H9 (cell line): ENCODE results near the gene ZNHIT3. TPM values are rescaled to one million over a fixed set of nuclear protein-coding genes. Genes with fewer than 3 reads are reported as not detected.

ENCODE experiments used
- DNase-seq: peaks from one replicate; pipeline ENCODE4 v3.0.0-alpha.2; 2017
- H2AFZ ChIP-seq: one replicate; pipeline ENCODE4 v1.6.1; 2013; ENCODE audit warnings: mild to moderate bottlenecking, low read length, control low read depth, moderate library complexity
- H2AK5ac ChIP-seq: 2 replicates; pipeline ENCODE4 v1.6.1; 2013; ENCODE audit warnings: low read length, control low read depth, mixed read lengths; ENCODE audit not compliant: insufficient read length
- H2BK120ac ChIP-seq: one replicate; pipeline ENCODE4 v1.6.1; 2013; ENCODE audit warnings: low read depth, mild to moderate bottlenecking, low read length, control low read depth, inconsistent platforms; ENCODE audit not compliant: poor library complexity, severe bottlenecking
- H2BK12ac ChIP-seq: 2 replicates; pipeline ENCODE4 v1.6.1; 2013; ENCODE audit warnings: low read length, control low read depth, mixed read lengths, low read depth; ENCODE audit not compliant: insufficient read length
- H2BK15ac ChIP-seq: 2 replicates; pipeline ENCODE4 v1.6.1; 2013; ENCODE audit warnings: low read depth, low read length, control low read depth
- H2BK20ac ChIP-seq: one replicate; pipeline ENCODE4 v1.6.1; 2013; ENCODE audit warnings: low read depth, mild to moderate bottlenecking, low read length, control low read depth, inconsistent platforms; ENCODE audit not compliant: poor library complexity, severe bottlenecking
- H2BK5ac ChIP-seq: 2 replicates; pipeline ENCODE4 v1.6.1; 2013; ENCODE audit warnings: low read length, control low read depth, mixed read lengths; ENCODE audit not compliant: insufficient read length
- H3K14ac ChIP-seq: 2 replicates; pipeline ENCODE4 v1.6.1; 2013; ENCODE audit warnings: low read length, control low read depth; ENCODE audit not compliant: insufficient read depth
- H3K18ac ChIP-seq: 2 replicates; pipeline ENCODE4 v1.6.1; 2013; ENCODE audit warnings: low read depth, mild to moderate bottlenecking, mixed read lengths, low read length, control low read depth; ENCODE audit not compliant: insufficient read length
- H3K23ac ChIP-seq: 2 replicates; pipeline ENCODE4 v1.6.1; 2013; ENCODE audit warnings: low read length, control low read depth, mixed read lengths, low read depth; ENCODE audit not compliant: insufficient read length
- H3K23me2 ChIP-seq: 2 replicates; pipeline ENCODE4 v1.6.1; 2013; ENCODE audit warnings: low read depth, mild to moderate bottlenecking, mixed read lengths, low read length, control low read depth; ENCODE audit not compliant: insufficient read length, poor library complexity, severe bottlenecking
- H3K27ac ChIP-seq: 2 replicates; pipeline ENCODE4 v1.5.1; 2013; ENCODE audit warnings: low read length, control low read depth, mixed read lengths, low read depth; ENCODE audit not compliant: insufficient read length
- H3K27me3 ChIP-seq: 2 replicates; pipeline ENCODE4 v1.6.1; 2013; ENCODE audit warnings: low read length, control low read depth, inconsistent platforms; ENCODE audit not compliant: insufficient read depth
- H3K4ac ChIP-seq: 2 replicates; pipeline ENCODE4 v1.6.1; 2013; ENCODE audit warnings: low read depth, mild to moderate bottlenecking, control low read depth, inconsistent platforms, low read length, moderate library complexity
- H3K4me1 ChIP-seq: 2 replicates; pipeline ENCODE4 v1.6.1; 2013; ENCODE audit warnings: low read length, control low read depth, inconsistent platforms; ENCODE audit not compliant: insufficient read depth
- H3K4me2 ChIP-seq: 2 replicates; pipeline ENCODE4 v1.6.1; 2013; ENCODE audit warnings: low read length, control low read depth, mixed read lengths; ENCODE audit not compliant: insufficient read length, insufficient read depth
- H3K56ac ChIP-seq: 2 replicates; pipeline ENCODE4 v1.6.1; 2013; ENCODE audit warnings: low read depth, mild to moderate bottlenecking, mixed read lengths, low read length, control low read depth; ENCODE audit not compliant: insufficient read length
- H3K79me1 ChIP-seq: 2 replicates; pipeline ENCODE4 v1.6.1; 2013; ENCODE audit warnings: low read depth, mild to moderate bottlenecking, moderate library complexity, low read length, control low read depth, inconsistent platforms; ENCODE audit not compliant: insufficient read depth, poor library complexity, severe bottlenecking
- H3K79me2 ChIP-seq: 2 replicates; pipeline ENCODE4 v1.6.1; 2013; ENCODE audit warnings: low read length, control low read depth, inconsistent platforms; ENCODE audit not compliant: insufficient read depth
- H3K9ac ChIP-seq: 2 replicates; pipeline ENCODE4 v1.6.1; 2013; ENCODE audit warnings: low read length, control low read depth, mixed read lengths; ENCODE audit not compliant: insufficient read length; ENCODE audit errors: extremely low read depth
- H3K9me3 ChIP-seq: one replicate; pipeline ENCODE4 v1.6.1; 2013; ENCODE audit warnings: low read depth, low read length, inconsistent platforms; ENCODE audit not compliant: control insufficient read depth
- H3T11ph ChIP-seq: one replicate; pipeline ENCODE4 v1.6.1; 2013; ENCODE audit warnings: mild to moderate bottlenecking, low read length, control low read depth, inconsistent platforms
- H4K20me1 ChIP-seq: one replicate; pipeline ENCODE4 v1.6.1; 2013; ENCODE audit not compliant: control insufficient read depth, insufficient read length, insufficient read depth
- H4K5ac ChIP-seq: 2 replicates; pipeline ENCODE4 v1.6.1; 2013; ENCODE audit warnings: low read depth, mild to moderate bottlenecking, mixed read lengths, low read length, control low read depth; ENCODE audit not compliant: insufficient read length
- H4K8ac ChIP-seq: replicated peaks from 2 replicates; pipeline ENCODE4 v1.6.1; 2013; ENCODE audit warnings: low read length, control low read depth, mixed read lengths, low read depth; ENCODE audit not compliant: insufficient read length
- H4K91ac ChIP-seq: 2 replicates; pipeline ENCODE4 v1.6.1; 2013; ENCODE audit warnings: low read depth, mild to moderate bottlenecking, moderate library complexity, mixed read lengths, low read length, control low read depth; ENCODE audit not compliant: insufficient read length
- H3K27ac Mint-ChIP-seq, 3 experiments: 2 replicates in 2 of 3; 3 replicates in 1 of 3; pipeline ENCODE4 v1.8.0; 2020 to 2021; ENCODE audit warnings: mixed read lengths in 3 of 3, mild to moderate bottlenecking in 1 of 3, moderate library complexity in 1 of 3
- H3K27me3 Mint-ChIP-seq: 2 replicates; pipeline ENCODE4 v1.8.0; 2021; ENCODE audit warnings: low read depth, mild to moderate bottlenecking, moderate library complexity, mixed read lengths
- H3K36me3 Mint-ChIP-seq, 3 experiments: 2 replicates in 2 of 3; 3 replicates in 1 of 3; pipeline ENCODE4 v1.8.0; 2020 to 2021; ENCODE audit warnings: low read depth in 3 of 3, mixed read lengths in 3 of 3; ENCODE audit not compliant: insufficient read depth in 1 of 3
- H3K4me1 Mint-ChIP-seq, 2 experiments: 2 replicates each; pipeline ENCODE4 v1.8.0; 2020; ENCODE audit warnings: mixed read lengths in 2 of 2
- H3K4me3 Mint-ChIP-seq, 2 experiments: 2 replicates in 1 of 2; 3 replicates in 1 of 2; pipeline ENCODE4 v1.8.0; 2020 to 2021; ENCODE audit warnings: mild to moderate bottlenecking in 2 of 2, mixed read lengths in 2 of 2, moderate library complexity in 1 of 2
- H3K9me3 Mint-ChIP-seq, 2 experiments: 2 replicates in 1 of 2; 3 replicates in 1 of 2; pipeline ENCODE4 v1.8.0; 2020; ENCODE audit warnings: mild to moderate bottlenecking in 2 of 2, mixed read lengths in 2 of 2, moderate library complexity in 1 of 2
- WGBS: extraction: QIAGEN DNeasy Blood & Tissue Kit; methylation state at CpG from one replicate; pipeline ENCODE4 v1.1.7; 2013; ENCODE audit warnings: missing lambda C conversion rate, low lambda C conversion rate, mixed read lengths; ENCODE audit not compliant: insufficient read length; ENCODE audit errors: extremely low coverage; 5-methylcytosine and 5-hydroxymethylcytosine counted together
- total RNA-seq: library from RNA; stranded (reverse); gene quantifications from 2 replicates; pipeline ENCODE4 v1.2.1, GENCODE V29; 2021
- TF ChIP-seq, protein P1 (sequence below): fragments of 200-600 bp; sonication (generic); conservative IDR thresholded peaks from 3 replicates; pipeline ENCODE4 v1.8.0; 2021; ENCODE audit warnings: antibody characterized with exemption, mild to moderate bottlenecking

Gene ZNHIT3
- total RNA-seq, 1 experiment from 2014 or later, result 64.7 TPM

DNA sequence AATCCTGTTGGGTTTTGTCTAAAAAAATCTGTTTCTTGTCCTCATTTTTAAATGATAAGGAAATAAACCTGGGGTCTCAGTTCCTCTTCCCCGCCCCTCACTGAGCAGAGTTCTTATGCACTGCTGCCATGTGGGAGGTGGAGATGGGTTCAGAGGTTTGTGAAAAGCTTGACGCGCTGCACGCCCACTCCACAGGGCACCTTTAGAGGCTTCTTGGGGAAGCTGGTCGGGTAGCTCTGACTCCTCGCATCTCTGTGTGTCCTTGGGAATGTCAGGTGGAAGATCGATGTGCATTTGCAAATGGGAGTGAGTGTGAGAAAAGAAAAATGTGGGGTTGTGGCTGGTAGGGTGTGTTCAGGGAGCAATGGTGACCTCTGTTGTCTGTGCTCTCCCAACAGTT, 4.7 kb upstream of the ZNHIT3 start:
- H3K4ac ChIP-seq, result no peak overlapping the region
- H3K18ac ChIP-seq, result no peak overlapping the region
- no peaks in the 10 kb centered on the region for H4K20me1 ChIP-seq
- H3K4me1 ChIP-seq, result no peaks in the 10 kb centered on the region
- no peak overlapping the region for H3K23ac ChIP-seq
- no peak overlapping the region for H3K4me2 ChIP-seq
- peak overlapping the region in 1 of 2 experiments; percentile 55; a peak in 2 of 5 replicates for H3K4me3 Mint-ChIP-seq
- no peak overlapping the region for H4K5ac ChIP-seq
- H3K27me3 Mint-ChIP-seq, result peaks cover 75% of the 10 kb centered on the region
- no peak for DNase-seq
- H4K91ac ChIP-seq, result no peak overlapping the region
- no peak overlapping the region for H3K14ac ChIP-seq
- H3K79me2 ChIP-seq, result no peaks in the 10 kb centered on the region
- no peak overlapping the region for H3T11ph ChIP-seq
- no peak overlapping the region for H2BK5ac ChIP-seq
- H3K9me3 Mint-ChIP-seq, result peaks cover 6 to 7% of the 10 kb centered on the region in 2 experiments; a peak in 4 of 5 replicates
- H3K27ac ChIP-seq, result no peak overlapping the region
- peaks cover 15 to 20% of the 10 kb centered on the region in 2 experiments for H3K4me1 Mint-ChIP-seq
- H2BK12ac ChIP-seq, result no peak overlapping the region
- no peak overlapping the region for H2BK15ac ChIP-seq
- H2AFZ ChIP-seq, result no peak overlapping the region
- peaks cover 4% of the 10 kb centered on the region for H3K23me2 ChIP-seq
- no peak overlapping the region for H2BK120ac ChIP-seq
- no peaks in the 10 kb centered on the region for H3K9me3 ChIP-seq
- no peak overlapping the region for H3K56ac ChIP-seq
- WGBS, result no CpG with 5 or more reads among the region's 7 CpGs
- H3K27ac Mint-ChIP-seq, result no peak overlapping the region
- no peaks in the 10 kb centered on the region for H3K79me1 ChIP-seq
- H2BK20ac ChIP-seq, result no peak overlapping the region
- peaks cover 0 to 3% (median 2%) of the 10 kb centered on the region in 3 experiments; a peak in 3 of 7 replicates for H3K36me3 Mint-ChIP-seq
- H2AK5ac ChIP-seq, result no peak overlapping the region
- H4K8ac ChIP-seq, result no peak overlapping the region
- TF ChIP-seq, protein P1, sequence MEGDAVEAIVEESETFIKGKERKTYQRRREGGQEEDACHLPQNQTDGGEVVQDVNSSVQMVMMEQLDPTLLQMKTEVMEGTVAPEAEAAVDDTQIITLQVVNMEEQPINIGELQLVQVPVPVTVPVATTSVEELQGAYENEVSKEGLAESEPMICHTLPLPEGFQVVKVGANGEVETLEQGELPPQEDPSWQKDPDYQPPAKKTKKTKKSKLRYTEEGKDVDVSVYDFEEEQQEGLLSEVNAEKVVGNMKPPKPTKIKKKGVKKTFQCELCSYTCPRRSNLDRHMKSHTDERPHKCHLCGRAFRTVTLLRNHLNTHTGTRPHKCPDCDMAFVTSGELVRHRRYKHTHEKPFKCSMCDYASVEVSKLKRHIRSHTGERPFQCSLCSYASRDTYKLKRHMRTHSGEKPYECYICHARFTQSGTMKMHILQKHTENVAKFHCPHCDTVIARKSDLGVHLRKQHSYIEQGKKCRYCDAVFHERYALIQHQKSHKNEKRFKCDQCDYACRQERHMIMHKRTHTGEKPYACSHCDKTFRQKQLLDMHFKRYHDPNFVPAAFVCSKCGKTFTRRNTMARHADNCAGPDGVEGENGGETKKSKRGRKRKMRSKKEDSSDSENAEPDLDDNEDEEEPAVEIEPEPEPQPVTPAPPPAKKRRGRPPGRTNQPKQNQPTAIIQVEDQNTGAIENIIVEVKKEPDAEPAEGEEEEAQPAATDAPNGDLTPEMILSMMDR, result no peak
- H3K27me3 ChIP-seq, result peaks cover 9% of the 10 kb centered on the region; the same call in 1 of the 2 replicates
- no peak overlapping the region for H3K9ac ChIP-seq
